ENCODE data around the gene ARAP1.
A peak's percentile ranks its signal among the peaks of the same experiment; 100 is the strongest.

The ARAP1 gene

DNA sequence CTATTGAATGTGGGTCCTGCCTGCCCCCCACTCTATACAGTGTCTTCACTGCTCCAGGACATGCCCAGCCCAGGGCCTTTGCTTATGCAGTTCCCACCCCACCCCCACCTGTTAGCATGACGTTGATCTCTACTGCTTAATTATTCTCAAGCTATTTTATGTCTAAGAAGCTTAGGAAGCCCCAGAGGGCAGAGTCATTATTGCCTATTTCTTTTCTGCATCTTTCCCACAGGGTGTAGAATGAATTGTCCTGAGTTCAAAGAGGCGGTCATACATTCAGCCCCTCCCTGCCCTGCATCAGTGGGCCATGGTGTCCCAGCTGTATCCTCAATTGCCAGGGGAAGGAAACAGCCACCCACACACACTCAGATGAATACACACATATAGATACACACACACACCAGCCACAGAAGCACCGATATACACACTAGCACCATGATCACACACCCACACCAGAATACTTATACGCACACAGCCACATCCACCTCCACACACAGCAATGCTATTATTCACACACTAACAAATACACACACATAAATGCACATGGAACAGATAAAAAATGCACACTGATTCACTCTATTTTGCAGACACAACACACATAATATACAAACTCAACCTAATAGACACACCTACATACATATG, 79.5 kb downstream of the ARAP1 start:
- Mint-ChIP-seq H3K9me3 (no peaks in the 10 kb centered on the region), H3K27ac (no peak overlapping the region), H3K4me1 (peaks cover 39% of the 10 kb centered on the region), H3K36me3 (peaks cover 6% of the 10 kb centered on the region), H3K4me3 (no peak overlapping the region)
- no peak for ATAC-seq
- no peak for DNase-seq (ENCODE audit: low spot score in 2 of 2)

DNA sequence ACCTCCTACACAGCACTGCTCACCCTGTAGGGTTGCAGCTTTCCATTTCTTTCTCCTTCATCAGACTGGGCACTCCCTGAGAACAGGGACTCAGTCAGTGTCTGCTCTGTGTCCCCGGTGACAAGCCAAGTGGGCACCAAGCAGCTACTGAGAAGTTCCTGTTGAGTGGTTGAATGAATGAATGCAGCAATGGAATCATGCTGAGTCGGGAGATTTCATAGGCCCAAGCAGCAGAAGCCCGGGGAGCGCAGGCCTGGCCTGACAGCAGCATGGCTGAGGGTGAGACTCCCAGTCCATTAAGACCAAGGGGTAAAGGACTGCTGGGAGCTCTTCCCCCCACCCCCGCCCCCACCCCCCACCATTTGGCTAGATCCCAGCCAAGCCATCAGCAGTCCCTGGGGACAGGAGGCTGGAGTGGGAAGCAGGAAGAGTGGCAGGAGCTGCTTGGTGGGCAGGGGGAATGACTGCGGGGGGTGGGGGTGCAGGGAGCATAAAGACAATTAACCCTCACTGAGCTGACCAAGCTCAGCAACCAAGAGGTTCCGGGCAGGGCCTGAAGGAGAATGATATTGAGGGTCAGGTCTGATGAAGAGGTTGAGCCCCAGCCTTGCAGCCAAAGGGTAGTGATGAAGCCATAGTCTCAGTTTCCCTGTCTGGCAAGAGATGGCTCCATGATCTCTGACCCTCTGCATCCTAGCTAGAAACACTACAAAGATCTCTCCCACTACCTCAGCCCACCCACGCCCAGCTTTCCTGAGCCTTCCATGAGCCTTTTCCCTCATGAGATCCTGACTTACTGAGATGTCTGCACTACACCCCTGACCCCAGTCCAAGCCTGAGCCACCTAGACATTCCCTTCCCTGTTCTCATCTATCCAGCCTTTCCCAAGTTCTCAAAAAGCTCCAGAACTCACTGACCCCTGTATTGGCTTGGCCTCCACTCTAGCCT, 80.8 kb downstream of the ARAP1 start:
- no peak overlapping the region for H3K27ac Mint-ChIP-seq
- H3K4me1 Mint-ChIP-seq: peaks cover 32% of the 10 kb centered on the region
- H3K4me3 Mint-ChIP-seq: no peak overlapping the region
- ATAC-seq (no peak), DNase-seq (ENCODE audit: low spot score in 2 of 2) (no peak)
- peaks cover 3% of the 10 kb centered on the region for H3K9me3 Mint-ChIP-seq
- H3K36me3 Mint-ChIP-seq: no peaks in the 10 kb centered on the region

GRCh38 chr11:72670041-72670440, 82.2 kb downstream of the ARAP1 start:
- peaks cover 3% of the 10 kb centered on the region for H3K9me3 Mint-ChIP-seq
- no peak for DNase-seq (ENCODE audit: low spot score in 2 of 2)
- peaks cover 22% of the 10 kb centered on the region for H3K4me1 Mint-ChIP-seq
- H3K36me3 Mint-ChIP-seq: no peaks in the 10 kb centered on the region
- no peak for ATAC-seq
- no peak overlapping the region for H3K4me3 Mint-ChIP-seq
- H3K27ac Mint-ChIP-seq: no peak overlapping the region

- Mint-ChIP-seq H3K36me3 (no peaks in the 10 kb centered on the region), H3K4me1 (peaks cover 22% of the 10 kb centered on the region), H3K9me3 (peaks cover 3% of the 10 kb centered on the region), H3K27ac (no peak overlapping the region), H3K4me3 (no peak overlapping the region)
- ATAC-seq (no peak), DNase-seq (ENCODE audit: low spot score in 2 of 2) (no peak)
Observed at GRCh38 chr11:72669527-72669926, 82.7 kb downstream of the ARAP1 start.

DNA sequence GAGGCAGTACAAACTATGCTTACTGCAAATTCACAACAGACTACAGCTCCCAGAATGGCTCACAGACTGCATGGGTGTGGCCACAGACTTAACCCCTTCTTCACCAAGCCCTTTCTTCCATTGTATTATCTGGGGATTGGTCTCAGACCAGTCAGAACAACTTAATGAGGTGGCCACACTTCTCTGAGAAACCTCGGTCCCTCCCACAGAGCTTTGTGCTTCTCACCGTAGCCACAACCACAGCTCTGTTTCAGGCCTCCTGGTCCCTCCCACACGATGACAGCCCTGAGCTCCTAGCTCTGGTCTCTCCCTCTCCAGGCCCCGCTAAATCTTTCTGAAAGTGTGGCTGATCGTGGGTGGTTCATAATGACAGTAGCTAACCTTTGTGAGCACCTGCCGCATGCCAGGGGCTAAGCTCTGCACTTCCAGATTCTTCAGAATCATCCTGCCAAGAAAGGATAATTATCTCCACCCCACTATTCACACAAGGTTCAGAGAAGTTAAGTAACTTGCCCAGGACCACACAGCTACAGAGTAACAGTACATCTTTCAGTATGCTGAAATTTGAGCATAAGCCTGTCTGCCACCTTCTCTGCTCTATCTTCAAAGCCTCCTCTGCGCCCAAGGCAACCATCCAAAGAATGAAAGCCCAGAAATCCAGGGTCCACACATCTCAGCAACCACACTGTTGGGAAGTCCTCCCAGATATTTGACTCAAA, 83.4 kb downstream of the ARAP1 start:
- Mint-ChIP-seq H3K36me3 (no peaks in the 10 kb centered on the region), H3K27ac (no peak overlapping the region), H3K4me3 (no peak overlapping the region), H3K4me1 (peaks cover 21% of the 10 kb centered on the region), H3K9me3 (peaks cover 3% of the 10 kb centered on the region)
- peak; percentile 49 to 75 for DNase-seq (ENCODE audit: low spot score in 2 of 2)
- ATAC-seq: peak; percentile 97

DNA sequence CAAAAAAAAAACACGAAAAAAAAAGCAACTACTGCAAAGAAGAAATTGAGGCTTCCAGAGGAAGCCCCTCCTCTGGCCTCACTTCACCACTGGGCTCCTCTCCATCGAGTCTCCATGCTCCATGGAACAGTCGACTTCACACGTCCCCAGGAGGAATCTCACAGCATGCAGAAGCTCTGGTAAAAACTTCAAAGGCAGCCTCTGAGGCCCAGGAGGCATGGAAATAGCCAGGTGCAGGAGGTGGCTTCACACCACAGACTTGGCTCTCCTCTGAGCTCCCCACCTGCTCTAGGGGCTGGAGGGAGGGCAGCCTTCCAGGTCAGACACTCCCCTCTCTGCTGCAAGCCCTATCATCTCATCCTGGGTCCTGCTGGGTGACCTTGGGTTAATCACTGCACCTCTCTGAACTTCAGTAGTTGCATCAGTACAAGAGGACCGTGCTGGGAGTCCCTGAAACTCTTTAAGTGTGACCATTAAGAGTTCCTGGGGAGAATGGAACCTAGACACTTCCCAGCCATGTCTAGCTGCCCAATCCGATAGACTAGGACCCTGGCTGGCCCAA, 86.2 kb downstream of the ARAP1 start:
- no peak for DNase-seq (ENCODE audit: low spot score in 2 of 2)
- ATAC-seq: no peak
- no peak overlapping the region for H3K27ac Mint-ChIP-seq
- H3K4me1 Mint-ChIP-seq: peaks cover 9% of the 10 kb centered on the region
- no peak overlapping the region for H3K4me3 Mint-ChIP-seq
- no peaks in the 10 kb centered on the region for H3K36me3 Mint-ChIP-seq
- peaks cover 3% of the 10 kb centered on the region for H3K9me3 Mint-ChIP-seq

GRCh38 chr11:72662036-72662435, 90.2 kb downstream of the ARAP1 start:
- Mint-ChIP-seq H3K36me3 (no peaks in the 10 kb centered on the region), H3K9me3 (no peaks in the 10 kb centered on the region), H3K4me1 (no peaks in the 10 kb centered on the region), H3K27ac (no peak overlapping the region), H3K4me3 (no peak overlapping the region)
- DNase-seq (ENCODE audit: low spot score in 2 of 2) (no peak), ATAC-seq (no peak)

GRCh38 chr11:72661486-72661885, 90.7 kb downstream of the ARAP1 start:
- no peaks in the 10 kb centered on the region for H3K36me3 Mint-ChIP-seq
- no peaks in the 10 kb centered on the region for H3K9me3 Mint-ChIP-seq
- DNase-seq (ENCODE audit: low spot score in 2 of 2): no peak
- no peaks in the 10 kb centered on the region for H3K4me1 Mint-ChIP-seq
- no peak for ATAC-seq
- H3K27ac Mint-ChIP-seq: no peak overlapping the region
- H3K4me3 Mint-ChIP-seq: no peak overlapping the region

GRCh38 chr11:72658989-72659640, 93.1 kb downstream of the ARAP1 start:
- H3K36me3 Mint-ChIP-seq: no peaks in the 10 kb centered on the region
- no peaks in the 10 kb centered on the region for H3K9me3 Mint-ChIP-seq
- H3K4me3 Mint-ChIP-seq: no peak overlapping the region
- ATAC-seq (no peak), DNase-seq (ENCODE audit: low spot score in 2 of 2) (no peak)
- no peak overlapping the region for H3K27ac Mint-ChIP-seq
- H3K4me1 Mint-ChIP-seq: no peaks in the 10 kb centered on the region

- Mint-ChIP-seq H3K9me3 (no peaks in the 10 kb centered on the region), H3K4me1 (no peaks in the 10 kb centered on the region)
- ATAC-seq: no peak
Observed at GRCh38 chr11:72657411-72658100, 94.7 kb downstream of the ARAP1 start.

GRCh38 chr11:72655896-72656464, 96.2 kb downstream of the ARAP1 start:
- Mint-ChIP-seq H3K9me3 (no peaks in the 10 kb centered on the region), H3K4me1 (no peaks in the 10 kb centered on the region), H3K4me3 (no peak overlapping the region), H3K27ac (no peak overlapping the region), H3K36me3 (no peaks in the 10 kb centered on the region)
- no peak for ATAC-seq
- DNase-seq (ENCODE audit: low spot score in 2 of 2): no peak

More at GRCh38 chr11:72657411-72658100, 94.7 kb downstream of the ARAP1 start:
- Mint-ChIP-seq H3K27ac (no peak overlapping the region), H3K4me3 (no peak overlapping the region), H3K36me3 (no peaks in the 10 kb centered on the region)
- no peak for DNase-seq (ENCODE audit: low spot score in 2 of 2)

- ATAC-seq (no peak), DNase-seq (ENCODE audit: low spot score in 2 of 2) (no peak)
- Mint-ChIP-seq H3K4me3 (no peak overlapping the region), H3K4me1 (no peaks in the 10 kb centered on the region), H3K36me3 (no peaks in the 10 kb centered on the region), H3K9me3 (no peaks in the 10 kb centered on the region), H3K27ac (no peak overlapping the region)
Observed at GRCh38 chr11:72655014-72655413, 97.2 kb downstream of the ARAP1 start.

DNA sequence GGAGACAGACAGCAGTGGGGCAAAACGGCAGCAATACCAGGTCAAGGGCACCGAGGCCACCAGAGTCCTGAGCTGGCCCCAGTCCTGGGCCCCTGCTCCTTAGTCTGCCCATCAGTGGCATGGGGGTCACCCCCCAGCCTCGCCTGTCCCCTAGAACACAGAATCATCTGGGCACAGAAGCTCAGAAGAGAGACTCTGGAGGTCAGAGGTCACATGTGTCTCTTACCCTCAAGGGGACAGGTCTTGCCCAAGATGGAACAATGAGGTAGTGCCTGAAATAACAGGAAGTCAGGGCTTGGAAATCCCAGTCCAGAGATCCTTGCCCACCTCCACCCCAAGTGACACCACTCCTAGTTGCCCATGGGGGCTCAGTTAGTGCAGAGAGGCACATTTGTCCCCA, 98.6 kb downstream of the ARAP1 start:
- no peaks in the 10 kb centered on the region for H3K9me3 Mint-ChIP-seq
- no peaks in the 10 kb centered on the region for H3K36me3 Mint-ChIP-seq
- no peak for ATAC-seq
- H3K4me1 Mint-ChIP-seq: no peaks in the 10 kb centered on the region
- H3K27ac Mint-ChIP-seq: no peak overlapping the region
- no peak for DNase-seq (ENCODE audit: low spot score in 2 of 2)
- H3K4me3 Mint-ChIP-seq: no peak overlapping the region
